ENCODE measurements around the gene CADM1.

CADM1 gene

DNA sequence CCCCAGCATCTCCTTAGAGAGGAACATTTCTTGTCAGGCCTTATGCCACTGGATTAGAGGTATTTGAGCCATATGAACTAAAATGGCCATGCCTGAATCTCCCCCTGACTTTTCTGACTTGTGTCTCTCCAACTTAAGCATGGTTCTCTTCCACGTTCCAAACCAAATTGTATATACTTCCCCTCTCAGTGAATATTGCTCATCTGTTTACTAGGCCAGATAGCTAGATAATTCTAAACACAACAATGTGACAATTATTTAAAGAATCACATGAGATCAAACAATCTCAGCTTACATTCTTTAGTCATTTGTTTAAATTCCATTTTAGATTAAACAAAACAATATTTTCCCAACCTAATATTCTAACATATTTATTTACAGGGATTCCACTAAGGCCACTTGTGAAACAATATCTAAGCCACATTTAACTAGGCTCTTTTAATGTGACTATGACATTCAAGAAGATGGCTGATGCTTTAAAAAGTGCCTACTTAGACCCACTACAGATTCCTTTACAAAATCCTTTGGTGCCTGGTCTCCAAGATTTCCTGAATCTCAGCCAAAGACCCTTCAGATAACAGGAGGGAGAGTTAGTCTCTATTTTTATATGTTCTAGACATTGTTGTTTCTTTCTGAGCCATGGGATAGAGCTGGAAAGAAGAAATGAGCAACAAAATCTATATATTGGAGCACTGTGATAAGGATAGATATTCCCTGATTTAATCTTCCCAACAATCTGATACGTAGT, 105.7 kb downstream of the CADM1 start:
- DNase-seq (ENCODE audit: low read depth), result no peak

DNA sequence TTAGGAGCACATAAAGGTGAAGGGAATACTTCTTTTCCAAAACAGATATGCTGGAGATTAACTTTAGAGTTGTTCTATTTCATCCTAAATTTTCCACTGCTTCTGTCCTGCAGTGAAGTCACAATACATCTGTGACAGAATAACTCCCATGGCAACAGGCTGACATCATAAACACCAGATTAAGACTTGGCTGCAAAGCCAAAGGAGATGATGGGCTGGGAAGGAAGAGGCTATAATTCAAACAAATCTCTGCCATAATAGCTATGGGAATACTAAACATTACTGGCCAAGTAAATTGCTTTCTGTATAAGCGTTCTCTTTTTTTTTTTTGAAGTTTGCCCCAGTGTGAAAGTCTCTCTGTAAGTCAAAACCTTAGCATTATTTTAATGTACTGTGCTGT, 107.7 kb downstream of the CADM1 start:
- no peak for DNase-seq (ENCODE audit: low read depth)

DNA sequence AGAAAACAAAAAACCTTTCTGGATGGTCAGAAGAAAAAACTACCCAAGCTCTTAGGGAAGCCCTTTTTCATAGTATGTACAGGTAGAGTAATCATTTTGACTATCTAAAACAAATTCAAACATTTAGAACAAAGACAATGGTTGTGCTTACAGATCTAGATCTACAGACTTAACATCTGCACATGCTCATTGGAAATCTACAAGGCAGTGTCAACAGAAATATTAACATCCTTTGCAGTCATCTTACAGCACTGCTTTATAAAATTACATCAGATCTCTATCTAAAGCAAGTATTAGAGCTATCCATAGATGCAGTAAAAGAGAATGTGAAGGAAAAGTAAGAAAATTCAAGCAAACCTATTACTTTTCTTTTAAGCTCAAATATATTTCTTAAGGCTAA, 110.3 kb downstream of the CADM1 start:
- DNase-seq (ENCODE audit: low read depth), result no peak

DNA sequence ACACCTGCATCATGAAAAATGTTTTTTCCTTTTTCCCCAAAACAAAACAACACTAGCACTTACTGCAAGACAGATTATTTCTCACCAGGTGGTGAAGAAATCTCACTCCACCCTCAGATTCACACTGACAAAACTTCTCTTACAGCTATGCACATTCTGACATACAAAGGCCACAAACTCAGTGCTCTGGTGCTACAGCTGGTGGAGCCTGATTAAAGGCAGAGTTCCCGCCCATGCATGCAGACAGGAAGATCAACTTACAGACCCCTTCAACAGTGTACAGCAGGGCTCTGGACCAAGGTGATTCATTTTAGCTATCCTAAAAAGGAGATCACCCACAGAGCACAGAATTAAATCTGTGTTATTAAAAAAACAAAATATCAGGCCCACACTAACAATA, 112.6 kb downstream of the CADM1 start:
- DNase-seq (ENCODE audit: low read depth), result no peak

DNA sequence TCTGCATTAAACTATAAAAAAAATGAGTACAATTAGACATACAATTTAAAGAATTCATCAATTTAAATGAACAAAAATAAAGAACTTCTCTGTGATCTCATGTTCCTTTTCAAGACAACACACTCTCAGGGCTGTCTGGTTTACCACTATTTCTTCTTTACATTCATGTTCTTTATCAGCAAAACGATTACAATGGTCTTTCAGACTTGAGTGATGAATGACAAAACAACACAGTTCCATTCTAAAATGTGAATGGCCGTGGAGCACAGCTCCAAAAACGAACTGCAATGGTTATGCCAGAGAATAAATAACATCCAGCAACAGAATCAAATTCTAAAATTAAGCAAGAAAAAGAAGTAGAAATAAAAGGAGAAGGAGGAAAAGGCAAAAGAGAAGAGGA, 113.1 kb downstream of the CADM1 start:
- DNase-seq (ENCODE audit: low read depth), result no peak

DNA sequence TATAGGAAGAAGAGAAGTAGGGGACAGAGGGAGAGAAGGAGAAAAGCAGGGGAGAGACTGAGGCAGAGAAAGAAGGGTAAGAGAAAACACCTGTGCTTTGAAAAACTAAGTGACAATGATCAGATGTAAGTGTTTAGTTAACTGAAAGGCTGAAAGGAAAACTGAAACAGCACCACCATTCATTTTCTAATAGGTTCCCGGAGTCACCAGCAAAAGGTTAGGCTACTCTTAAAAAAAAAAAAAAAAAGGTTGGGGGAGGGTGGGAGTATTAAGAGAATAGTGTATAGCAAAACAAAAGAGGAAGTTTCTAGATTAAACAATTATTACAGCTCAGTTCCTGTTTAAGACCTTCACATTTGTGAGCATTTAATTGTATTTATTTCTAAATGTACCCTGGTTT, 113.8 kb downstream of the CADM1 start:
- DNase-seq (ENCODE audit: low read depth), result no peak

DNA sequence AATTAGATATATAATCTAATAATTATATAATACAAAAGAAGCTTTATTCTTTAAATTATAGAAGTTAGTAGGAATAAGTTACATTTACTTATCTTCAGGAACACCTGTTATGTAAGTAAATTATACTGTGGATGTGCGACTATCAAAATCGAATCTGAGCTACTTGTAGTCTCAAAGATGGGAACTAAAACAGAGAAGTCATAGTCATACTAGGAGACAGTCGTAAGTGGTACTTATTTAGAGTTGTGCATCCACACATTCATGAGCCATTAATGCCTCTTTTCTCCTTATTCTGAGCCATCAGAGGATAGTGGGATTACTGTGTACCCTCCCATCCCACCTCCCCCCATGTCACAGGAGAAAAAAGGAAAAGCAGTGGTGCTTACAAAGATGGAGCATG, 114.4 kb downstream of the CADM1 start:
- DNase-seq (ENCODE audit: low read depth), result no peak

DNA sequence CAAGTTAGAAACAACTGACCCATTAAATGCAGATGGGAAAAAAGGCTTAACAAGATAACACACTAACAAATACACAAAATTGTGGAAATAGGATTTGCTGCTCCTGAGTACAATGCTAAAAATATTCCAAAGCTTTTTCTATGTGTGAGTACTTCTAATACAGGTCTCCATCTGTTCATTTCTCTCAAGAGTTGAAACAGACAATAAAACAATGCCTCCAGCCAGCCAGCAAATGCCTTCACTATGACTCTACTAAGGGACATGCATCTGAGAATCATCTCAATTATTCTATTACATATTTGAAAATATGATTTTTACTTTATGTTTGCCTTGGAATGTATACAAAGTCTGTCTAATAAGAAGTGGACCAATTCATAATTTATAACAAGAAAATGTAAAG, 119.0 kb downstream of the CADM1 start:
- no peak for DNase-seq (ENCODE audit: low read depth)

DNA sequence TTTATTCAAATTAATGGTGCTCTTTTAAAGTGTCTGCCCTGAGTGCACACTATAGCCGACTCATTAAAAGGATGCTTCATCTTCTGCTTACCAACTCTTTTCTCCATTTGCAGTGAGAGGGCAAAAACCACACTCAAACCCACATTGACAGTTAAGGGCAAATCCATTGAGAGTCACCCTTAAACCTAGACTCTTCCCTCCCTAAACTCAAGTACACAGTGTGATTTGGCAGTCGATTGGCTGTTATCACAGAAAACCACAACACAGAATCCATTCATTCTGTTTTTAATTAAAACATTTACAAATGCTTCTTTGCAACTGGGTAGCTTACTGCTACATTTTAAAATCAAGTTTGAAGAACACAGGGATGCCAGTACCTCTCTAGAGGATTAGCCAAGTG, 120.0 kb downstream of the CADM1 start:
- DNase-seq (ENCODE audit: low read depth), result no peak

DNA sequence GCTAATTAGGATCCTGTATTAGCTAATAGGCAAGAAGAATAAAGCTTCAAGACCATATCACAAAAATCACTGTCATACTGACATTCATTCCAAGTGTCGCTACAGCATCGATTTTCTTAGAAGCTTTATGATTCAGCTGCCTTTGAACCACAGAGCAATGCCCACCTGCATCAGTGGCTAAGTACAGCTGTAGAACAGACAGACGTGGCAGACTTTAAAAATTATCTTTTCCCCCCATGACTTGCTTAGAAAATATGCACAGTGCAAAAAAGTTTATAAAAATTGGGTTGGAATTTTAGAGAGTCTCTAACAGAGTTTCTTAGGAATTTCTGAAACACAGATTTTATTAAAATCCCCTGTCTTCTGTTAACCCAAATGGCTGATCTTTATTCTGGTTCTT, 120.8 kb downstream of the CADM1 start:
- no peak for DNase-seq (ENCODE audit: low read depth)

DNA sequence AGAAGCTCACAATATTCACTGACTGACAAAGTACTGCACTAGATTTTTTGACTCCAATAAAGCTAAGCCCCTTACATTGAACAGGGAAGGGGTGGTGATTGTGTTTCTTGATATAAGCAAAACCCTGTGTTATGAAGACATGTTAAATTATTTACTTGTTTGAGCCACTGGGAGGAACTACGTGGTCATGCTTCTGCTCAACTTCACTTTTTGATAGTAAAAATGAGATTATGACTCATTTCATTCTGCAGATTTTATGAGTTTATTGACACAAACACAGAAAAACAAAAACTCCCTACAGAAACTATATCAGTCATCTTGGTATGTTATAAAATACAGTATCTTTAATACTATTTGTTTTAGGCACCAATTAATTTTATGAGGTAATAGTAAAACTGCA, 124.7 kb downstream of the CADM1 start:
- DNase-seq (ENCODE audit: low read depth), result no peak

DNA sequence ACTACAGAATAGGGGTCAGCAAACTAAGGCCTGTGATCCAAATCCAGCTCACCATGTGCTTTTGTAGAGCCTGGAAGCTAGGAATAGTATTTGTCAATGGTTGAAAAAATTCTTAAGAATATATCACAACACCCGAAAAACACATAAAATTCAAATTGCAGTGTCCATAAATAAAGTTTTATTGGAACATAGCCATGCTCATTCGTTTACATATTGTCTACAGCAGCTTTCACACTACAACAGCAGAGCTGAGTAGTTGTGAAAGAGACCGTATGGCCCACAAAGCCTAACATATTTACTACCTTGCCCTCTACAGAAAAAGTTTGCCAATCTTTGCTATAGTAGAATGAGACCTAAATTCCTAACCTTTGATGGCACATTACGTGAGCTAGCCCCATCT, 125.7 kb downstream of the CADM1 start:
- no peak for DNase-seq (ENCODE audit: low read depth)

DNA sequence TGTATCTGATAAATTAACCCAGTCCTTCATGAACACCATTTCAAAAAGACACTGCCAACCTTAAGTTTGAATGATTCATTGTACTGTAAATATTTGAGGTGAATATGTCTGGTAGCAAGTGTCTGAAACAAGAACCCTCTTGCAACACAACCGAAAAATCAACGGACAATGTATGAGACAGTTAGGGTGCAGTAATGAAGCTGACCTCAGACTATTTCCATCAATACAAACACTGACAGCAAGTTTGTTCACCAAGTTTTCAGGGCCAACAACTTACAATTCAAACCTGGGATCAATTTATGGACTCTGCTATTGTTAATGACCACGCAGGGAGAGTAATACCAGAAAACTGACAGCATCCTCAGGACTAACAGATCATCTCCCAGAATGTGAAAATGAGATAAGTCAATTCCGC, 126.3 kb downstream of the CADM1 start:
- DNase-seq (ENCODE audit: low read depth), result no peak

DNA sequence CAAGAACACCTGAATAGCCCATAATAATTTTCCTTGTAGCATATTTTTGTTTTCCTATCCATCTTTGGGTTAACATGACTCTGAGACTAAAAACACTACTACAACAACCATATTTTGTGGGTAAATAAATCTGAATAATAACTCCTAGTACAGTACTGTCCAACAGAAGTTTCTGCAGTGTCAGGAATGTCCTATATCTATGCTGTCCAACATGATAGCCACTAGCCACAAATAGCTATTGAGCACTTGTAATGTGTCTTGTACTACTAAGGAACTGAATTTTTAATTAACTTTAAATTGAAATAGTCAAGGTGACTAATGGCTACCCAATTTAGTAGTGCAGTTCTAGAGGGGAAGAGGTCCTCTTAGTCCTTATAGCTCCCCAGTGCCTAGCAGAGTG, 135.6 kb downstream of the CADM1 start:
- no peak for DNase-seq (ENCODE audit: low read depth)

DNA sequence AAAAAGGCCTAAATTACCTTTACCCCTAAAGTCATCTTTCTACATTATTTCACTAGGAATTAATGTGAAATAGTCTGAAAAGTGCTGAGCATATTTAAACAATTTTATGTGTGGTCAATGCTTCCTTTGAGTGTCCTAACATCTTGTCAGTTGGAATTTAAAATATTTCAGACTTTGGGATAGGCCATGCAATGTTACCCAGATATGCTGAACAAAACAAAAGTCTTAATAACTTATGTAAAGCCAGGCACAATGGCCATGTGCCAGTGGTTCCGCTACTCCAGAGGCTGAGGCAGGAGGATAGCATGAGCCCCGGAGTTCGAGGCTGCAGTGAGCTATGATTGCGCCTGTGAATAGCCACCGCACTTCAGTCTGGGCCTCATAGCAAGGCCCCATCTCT, 137.4 kb downstream of the CADM1 start:
- DNase-seq (ENCODE audit: low read depth), result no peak

DNA sequence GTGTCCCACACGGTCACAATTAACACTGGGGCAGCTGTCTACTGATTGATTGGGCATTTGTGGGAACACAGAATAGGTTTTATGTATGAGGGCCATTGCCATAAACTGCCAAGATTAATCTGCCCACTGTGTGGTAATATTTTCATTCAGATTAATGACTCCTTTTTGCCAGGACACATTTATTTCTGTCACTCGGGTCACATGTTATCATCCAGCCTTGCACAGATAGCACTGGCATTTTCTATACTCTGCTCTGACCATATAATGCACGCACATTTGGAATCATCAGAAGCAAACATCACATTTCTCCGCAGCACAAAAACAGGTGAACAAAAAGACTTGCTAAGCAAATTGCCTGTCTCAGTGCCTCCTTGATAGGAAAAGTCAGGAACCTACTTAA, 138.3 kb downstream of the CADM1 start:
- DNase-seq (ENCODE audit: low read depth), result no peak

DNA sequence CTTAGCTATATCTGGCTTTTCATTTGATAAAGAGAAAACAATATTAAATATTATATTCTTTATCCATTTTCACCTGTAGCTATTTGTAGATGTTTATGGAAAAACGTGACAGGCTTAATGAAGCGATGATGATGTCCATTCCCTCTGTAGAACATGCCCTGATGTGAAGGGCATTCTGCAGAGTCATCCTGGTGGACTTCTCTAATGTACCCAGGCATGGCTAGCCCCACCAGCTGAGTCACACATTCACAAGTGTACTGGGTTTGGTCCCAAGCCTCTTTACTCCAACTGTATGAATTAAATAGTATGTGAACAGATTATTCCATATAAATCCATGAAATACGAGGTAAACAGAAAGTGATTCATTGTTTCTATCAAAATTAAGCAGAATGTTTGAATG, 139.3 kb downstream of the CADM1 start:
- no peak for DNase-seq (ENCODE audit: low read depth)

DNA sequence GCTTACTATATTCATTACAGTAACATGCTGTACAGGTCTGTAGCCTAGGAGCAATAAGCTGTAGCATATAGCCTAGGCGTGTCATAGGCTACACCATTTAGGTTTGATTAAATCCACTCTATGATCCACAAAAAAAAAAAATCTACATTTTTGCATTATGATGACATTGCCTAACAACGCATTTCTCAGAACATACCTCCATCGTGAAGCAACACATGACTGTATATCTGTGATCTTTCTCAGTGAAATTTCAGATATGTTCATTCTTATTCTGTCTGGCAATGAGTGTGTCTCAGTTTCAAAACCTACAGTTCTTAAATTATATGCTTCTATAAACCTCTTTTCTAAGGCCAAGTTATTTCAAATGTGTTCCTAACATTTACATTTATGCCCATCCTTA, 140.3 kb downstream of the CADM1 start:
- DNase-seq (ENCODE audit: low read depth), result no peak

DNA sequence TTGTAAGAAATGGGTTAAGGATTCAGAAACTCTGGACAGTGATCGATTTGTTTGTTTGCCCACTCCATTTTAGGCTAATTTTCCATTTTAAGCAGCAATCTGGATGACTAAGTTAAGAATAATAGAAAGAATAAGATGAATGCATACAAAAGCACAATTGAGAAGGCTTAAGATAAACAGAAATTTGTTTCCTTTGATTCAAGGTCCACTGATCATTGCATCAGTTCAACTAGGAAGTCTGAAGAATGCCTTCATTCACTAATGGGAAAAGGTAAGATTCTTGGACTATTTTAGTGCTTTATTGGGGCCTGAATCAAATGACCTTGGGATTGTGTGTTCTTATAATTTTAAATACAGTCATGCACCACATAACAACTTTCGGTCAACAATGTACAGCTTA, 140.8 kb downstream of the CADM1 start:
- DNase-seq (ENCODE audit: low read depth), result no peak

DNA sequence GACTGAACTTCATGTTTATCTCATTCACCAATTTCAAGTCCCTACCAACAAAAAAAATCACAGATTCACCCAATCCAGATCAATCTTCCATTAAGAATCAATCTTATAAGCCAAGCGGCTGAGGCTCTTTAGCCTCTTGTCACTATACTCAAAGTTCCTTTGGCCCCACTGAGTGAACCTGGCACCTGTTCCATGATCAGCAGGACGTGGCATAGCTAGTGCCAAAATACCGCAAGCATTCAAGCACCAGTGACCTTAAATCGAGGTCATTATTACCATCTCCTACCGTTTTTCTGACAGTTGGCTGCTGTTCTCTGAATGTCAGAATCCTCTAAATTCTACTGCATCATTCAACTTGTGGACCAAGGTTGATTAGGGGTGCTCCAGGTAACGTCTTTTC, 141.2 kb downstream of the CADM1 start:
- no peak for DNase-seq (ENCODE audit: low read depth)

DNA sequence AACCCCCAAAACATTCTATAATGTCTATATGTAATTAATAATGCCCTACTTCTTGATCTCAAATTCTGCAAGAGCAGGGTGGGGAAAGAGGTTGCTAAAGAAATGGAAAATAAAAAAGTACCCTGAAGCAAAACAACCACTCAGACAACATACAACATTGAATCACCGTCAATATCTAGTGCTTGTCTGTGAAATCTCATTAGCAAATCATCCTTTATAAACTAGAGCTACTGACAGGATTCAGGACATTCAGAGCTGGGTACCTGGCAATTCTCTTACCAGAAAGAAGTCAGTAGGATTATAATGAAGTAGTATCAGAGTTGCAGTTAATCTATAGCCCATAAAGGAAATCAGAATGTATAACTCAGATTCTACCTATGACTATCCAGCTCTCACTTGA, 143.2 kb downstream of the CADM1 start:
- no peak for DNase-seq (ENCODE audit: low read depth)

DNA sequence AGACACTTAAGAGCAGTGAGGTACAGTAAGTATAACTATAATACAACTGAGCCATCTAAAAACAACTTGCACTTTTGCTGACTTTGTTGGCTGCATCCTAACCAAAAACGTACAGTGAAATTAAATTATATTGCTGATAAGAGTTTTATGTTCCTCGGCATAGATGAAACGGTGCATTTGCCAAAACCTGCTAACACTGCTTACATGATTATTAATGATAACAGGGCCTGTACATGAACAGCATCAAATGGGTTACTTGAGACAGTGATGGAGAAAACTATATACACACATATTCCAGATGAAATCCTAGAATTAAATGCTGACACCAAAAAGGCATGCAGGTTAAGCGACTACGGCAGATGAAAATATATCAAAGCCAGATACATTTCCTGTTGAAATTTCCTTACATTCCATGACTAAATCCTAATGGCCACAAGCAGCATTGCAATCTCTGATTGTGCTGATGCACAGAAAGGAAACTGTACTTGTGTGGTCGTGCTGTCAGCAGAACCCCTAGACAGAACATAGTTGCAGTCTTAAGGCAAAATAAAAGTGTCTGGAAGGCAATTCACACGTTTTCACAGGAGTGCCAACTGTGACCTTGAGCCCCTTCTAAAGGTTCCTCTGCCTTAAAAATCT, 143.9 kb downstream of the CADM1 start:
- no peak for DNase-seq (ENCODE audit: low read depth)

DNA sequence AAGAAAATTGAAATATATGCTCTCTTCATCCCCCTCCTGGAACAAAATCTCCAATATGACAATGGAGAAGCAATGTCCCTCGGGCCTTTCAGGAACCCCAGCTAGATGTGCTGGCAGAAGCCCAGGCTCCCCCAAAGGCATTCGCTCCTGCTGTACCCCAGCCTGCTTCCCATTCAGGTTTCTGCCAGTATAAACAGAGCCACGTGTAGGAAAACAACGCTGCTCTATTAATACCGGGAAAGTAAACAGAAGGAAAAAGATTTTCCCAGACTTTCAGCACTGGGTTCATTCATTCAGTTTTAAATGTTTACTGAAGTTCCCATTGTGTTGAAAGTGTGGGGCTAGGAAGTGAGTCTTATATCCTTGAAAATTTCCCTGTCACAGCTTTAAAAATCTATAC, 147.1 kb downstream of the CADM1 start:
- no peak for DNase-seq (ENCODE audit: low read depth)

DNA sequence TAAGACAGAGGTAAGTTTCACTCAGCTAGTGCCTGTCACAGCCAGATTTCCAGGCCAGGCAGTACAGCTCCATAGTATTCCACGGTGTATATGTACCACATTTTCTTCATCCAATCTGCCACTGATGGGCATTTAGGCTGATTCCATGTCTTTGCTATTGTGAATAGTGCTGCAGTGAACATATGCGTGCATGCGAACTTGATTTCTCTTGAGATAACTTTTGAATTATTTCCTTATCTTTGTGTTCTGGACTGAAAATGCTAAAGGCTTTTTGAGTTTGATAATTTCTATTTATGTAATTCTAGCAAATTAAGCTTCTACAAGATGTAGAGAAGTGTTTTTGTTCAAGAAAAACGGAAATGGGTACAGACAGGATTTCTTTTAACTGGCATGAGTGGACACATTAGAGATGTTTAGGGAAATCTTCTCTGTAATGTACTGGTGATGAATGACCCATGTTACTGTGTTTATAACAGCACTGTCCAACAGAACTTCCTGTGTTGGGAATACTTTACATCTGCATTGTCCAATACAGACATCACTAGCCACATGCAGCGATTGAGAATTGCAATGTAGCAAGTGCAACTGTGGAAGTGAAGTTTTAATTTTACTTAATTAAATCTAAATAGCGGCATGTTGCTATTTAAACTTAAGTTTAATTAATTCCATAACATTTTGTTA, 151.3 kb downstream of the CADM1 start:
- DNase-seq (ENCODE audit: low read depth), result no peak
